H1 (cell line): ENCODE results near the gene CTAG1A. TPM values are rescaled to one million over a fixed set of nuclear protein-coding genes. Genes with fewer than 3 reads are reported as not detected.

ENCODE experiments used
- TAF1 ChIP-seq: IDR thresholded peaks from 2 replicates; pipeline ENCODE4 v1.6.1; 2011; ENCODE audit warnings: mild to moderate bottlenecking, low read depth, low read length
- polyA plus RNA-seq, 7 experiments: library from polyadenylated mRNA; depleted of rRNA in 3 of 7; stranded (reverse) in 5 of 7; unstranded in 2 of 7; fragments of >200 nt in 5 of 7; fragments of 200-250 nt in 2 of 7; gene quantifications; 1 replicate in 5 of 7; 2 replicates in 1 of 7; 4 replicates in 1 of 7; pipeline versions ENCODE4 v1.2.1 to v1.2.3, GENCODE V29; 2011 to 2013; ENCODE audit warnings: missing spikeins in 2 of 7, mixed read lengths in 2 of 7
- total RNA-seq: library from RNA; stranded (reverse); fragmentation: NEBNext Ultra II Directional; extraction: Animal tissue kit (Norgen Biotek cat#: 25700); gene quantifications from 2 replicates; pipeline ENCODE4 v1.2.1, GENCODE V29; 2021

CTAG1A gene
- total and polyA plus RNA-seq, 2 of the 8 experiments (the other 6 are each of a cell fraction or from before 2014, with no cell fraction given): not detected

DNA sequence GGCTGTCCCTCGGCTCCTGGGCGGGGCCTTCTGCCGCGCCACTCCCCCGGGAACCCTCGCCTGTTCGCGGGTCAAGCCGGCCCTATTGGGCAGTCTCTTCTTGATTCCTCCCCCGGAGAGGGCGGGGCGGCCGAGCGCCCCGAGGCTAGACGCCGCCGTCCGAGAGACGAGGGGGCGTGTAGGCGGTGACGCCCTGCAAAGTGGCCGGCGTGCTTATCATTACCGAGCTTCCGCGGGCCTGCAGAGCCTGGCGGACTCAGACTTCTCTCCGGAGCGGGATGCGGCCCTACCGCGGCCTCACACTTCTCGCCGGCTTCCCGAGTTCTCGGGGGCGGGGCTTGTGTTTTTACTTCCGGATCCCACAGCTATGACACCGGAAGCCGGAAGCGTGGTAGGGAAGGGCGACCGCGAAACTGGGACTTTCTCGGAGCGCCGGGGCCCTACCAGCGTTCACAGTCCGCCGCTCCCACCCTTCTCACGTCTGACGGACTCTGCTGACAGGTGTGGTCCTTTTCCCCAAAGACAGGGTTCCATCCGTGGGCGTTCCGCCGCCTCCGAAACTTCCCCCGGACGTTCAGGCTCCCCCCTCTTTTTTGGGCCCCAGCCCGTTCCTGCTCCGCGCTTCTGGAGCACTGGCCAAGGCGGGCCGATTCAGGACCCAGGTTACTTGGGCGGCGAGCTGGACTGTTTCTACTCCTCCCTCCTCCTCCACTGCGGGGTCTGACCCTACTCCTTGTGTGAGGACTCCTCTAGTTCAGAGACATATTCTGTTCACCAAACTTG is 37.5 kb upstream of the CTAG1A start, which contains the start of gene IKBKG (continued):
- TF ChIP-seq TAF1: peak; percentile 37; the same call in 1 of the 2 replicates
